Hepatocyte (in vitro differentiated cells): ENCODE measurements around the gene EPHA6.

Source experiments
- CTCF ChIP-seq: fragments of 200-600 bp; sonication (generic); IDR thresholded peaks from 2 replicates; pipeline ENCODE4 v1.5.1; 2016; ENCODE audit warnings: antibody characterized with exemption, mild to moderate bottlenecking; ENCODE audit not compliant: poor library complexity
- EZH2 ChIP-seq: fragments of 200-600 bp; sonication (generic); IDR thresholded peaks from 2 replicates; pipeline ENCODE4 v1.6.1; 2016; ENCODE audit warnings: antibody characterized with exemption, mild to moderate bottlenecking, borderline replicate concordance

- TF ChIP-seq CTCF (no peak), EZH2 (no peak)
Observed at GRCh38 chr3:96877510-96877909, 63.1 kb downstream of the EPHA6 start.
